GM12872 (cell line): ENCODE measurements around the gene GPATCH2L.

Source experiments
- CTCF ChIP-seq: IDR thresholded peaks from 3 replicates; pipeline ENCODE4 v1.5.1; 2011; ENCODE audit warnings: low read depth, mild to moderate bottlenecking, low read length, moderate library complexity; ENCODE audit not compliant: insufficient read depth

Gene GPATCH2L

GRCh38 chr14:76163668-76164363 is 12.1 kb downstream of the GPATCH2L start:
- TF ChIP-seq CTCF, result no peak

- TF ChIP-seq CTCF, result no peak
Measured at GRCh38 chr14:76168531-76168930, 16.8 kb downstream of the GPATCH2L start.

GRCh38 chr14:76169776-76170175 is 18.1 kb downstream of the GPATCH2L start:
- TF ChIP-seq CTCF, result no peak

- TF ChIP-seq CTCF, result no peak
Measured at GRCh38 chr14:76174982-76175381, 23.3 kb downstream of the GPATCH2L start.

GRCh38 chr14:76175942-76176341 is 24.2 kb downstream of the GPATCH2L start:
- TF ChIP-seq CTCF, result no peak

GRCh38 chr14:76181546-76181945 is 29.8 kb downstream of the GPATCH2L start:
- TF ChIP-seq CTCF, result 0 out of 3 replicates have a peak, but pooled peaks have one; percentile 23

GRCh38 chr14:76186308-76187027 is 34.7 kb downstream of the GPATCH2L start:
- no peak for TF ChIP-seq CTCF
